Neural crest cell (in vitro differentiated cells): ENCODE results near the gene RERE. TPM values are rescaled to one million over a fixed set of nuclear protein-coding genes. Genes with fewer than 3 reads are reported as not detected.

Source experiments
- DNase-seq: peaks from one replicate; pipeline ENCODE4 v3.0.0; 2021; ENCODE audit warnings: low read depth, mixed read lengths, low spot score
- H3K27ac Mint-ChIP-seq: one replicate; pipeline ENCODE4 v1.8.0; 2021; ENCODE audit warnings: mild to moderate bottlenecking, mixed read lengths; ENCODE audit not compliant: unreplicated experiment
- H3K27me3 Mint-ChIP-seq: 2 replicates; pipeline ENCODE4 v1.8.0; 2021; ENCODE audit warnings: low read depth, mild to moderate bottlenecking, mixed read lengths
- H3K36me3 Mint-ChIP-seq: 2 replicates; pipeline ENCODE4 v1.8.0; 2021; ENCODE audit warnings: low read depth, mild to moderate bottlenecking, mixed read lengths
- H3K4me1 Mint-ChIP-seq: 2 replicates; pipeline ENCODE4 v1.8.0; 2021; ENCODE audit warnings: mixed read lengths
- H3K4me3 Mint-ChIP-seq: one replicate; pipeline ENCODE4 v1.8.0; 2021; ENCODE audit warnings: mild to moderate bottlenecking, mixed read lengths
- H3K9me3 Mint-ChIP-seq: 2 replicates; pipeline ENCODE4 v1.8.0; 2021; ENCODE audit warnings: mixed read lengths
- total RNA-seq: library from RNA; stranded (reverse); gene quantifications from 2 replicates; pipeline ENCODE4 v1.2.1, GENCODE V29; 2021
- TF ChIP-seq, protein P1 (sequence below): fragments of 200-600 bp; sonication (generic); conservative IDR thresholded peaks from 2 replicates; pipeline ENCODE4 v1.5.0; 2021; ENCODE audit warnings: antibody characterized with exemption, mild to moderate bottlenecking

Gene RERE
- total RNA-seq, 1 donor from 2014 or later: 122 TPM

DNA sequence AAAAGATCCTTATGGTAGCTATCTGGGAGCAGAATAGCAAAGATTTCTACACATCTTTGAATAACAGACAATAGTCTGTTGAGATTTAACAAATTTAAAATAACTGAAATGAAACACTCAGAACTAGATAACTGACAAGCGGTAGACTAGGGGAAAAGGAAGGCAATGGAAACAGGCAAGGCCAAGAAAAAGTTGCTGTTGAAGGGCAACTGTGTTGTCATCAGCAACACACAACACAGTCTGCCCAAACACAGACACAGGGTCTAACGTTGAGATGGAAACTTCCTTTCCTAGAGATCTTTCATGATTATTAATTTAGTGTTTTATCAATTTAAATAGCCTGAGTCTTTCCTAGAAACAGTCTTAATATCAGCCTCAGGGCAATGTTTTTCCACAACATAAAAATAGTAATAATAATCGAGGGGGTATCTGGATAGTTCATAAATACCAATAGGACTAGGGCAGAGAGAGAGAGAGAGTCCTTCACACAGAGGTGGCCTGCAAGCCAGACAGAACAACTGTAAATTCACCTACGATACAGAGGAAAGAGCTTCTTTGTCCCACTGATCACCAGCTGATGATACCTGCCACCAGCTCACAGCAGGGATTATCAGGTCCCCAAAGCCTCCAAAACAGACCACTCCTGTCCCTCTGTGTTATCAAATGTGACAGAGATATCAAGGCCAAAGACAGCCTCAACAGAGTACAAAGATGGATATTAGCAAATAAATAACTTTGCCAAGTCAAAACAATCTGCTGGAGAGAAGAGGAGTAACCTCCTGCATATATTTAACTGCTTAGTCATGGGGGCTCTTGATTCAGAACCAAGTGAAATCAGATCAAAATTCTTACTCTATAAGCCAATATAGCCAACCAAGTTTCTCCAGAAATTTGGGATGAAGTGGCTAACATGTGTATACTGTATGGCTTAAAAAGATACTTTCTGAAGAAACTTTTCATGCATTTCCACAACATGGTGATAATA, 254.3 kb downstream of the RERE start:
- no peak for DNase-seq
- Mint-ChIP-seq H3K27me3 (no peaks in the 10 kb centered on the region), H3K36me3 (no peaks in the 10 kb centered on the region), H3K4me1 (peaks cover 19% of the 10 kb centered on the region), H3K27ac (peak overlapping the region; percentile 60), H3K4me3 (no peak overlapping the region), H3K9me3 (no peaks in the 10 kb centered on the region)
- TF ChIP-seq, protein P1, sequence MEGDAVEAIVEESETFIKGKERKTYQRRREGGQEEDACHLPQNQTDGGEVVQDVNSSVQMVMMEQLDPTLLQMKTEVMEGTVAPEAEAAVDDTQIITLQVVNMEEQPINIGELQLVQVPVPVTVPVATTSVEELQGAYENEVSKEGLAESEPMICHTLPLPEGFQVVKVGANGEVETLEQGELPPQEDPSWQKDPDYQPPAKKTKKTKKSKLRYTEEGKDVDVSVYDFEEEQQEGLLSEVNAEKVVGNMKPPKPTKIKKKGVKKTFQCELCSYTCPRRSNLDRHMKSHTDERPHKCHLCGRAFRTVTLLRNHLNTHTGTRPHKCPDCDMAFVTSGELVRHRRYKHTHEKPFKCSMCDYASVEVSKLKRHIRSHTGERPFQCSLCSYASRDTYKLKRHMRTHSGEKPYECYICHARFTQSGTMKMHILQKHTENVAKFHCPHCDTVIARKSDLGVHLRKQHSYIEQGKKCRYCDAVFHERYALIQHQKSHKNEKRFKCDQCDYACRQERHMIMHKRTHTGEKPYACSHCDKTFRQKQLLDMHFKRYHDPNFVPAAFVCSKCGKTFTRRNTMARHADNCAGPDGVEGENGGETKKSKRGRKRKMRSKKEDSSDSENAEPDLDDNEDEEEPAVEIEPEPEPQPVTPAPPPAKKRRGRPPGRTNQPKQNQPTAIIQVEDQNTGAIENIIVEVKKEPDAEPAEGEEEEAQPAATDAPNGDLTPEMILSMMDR: no peak

DNA sequence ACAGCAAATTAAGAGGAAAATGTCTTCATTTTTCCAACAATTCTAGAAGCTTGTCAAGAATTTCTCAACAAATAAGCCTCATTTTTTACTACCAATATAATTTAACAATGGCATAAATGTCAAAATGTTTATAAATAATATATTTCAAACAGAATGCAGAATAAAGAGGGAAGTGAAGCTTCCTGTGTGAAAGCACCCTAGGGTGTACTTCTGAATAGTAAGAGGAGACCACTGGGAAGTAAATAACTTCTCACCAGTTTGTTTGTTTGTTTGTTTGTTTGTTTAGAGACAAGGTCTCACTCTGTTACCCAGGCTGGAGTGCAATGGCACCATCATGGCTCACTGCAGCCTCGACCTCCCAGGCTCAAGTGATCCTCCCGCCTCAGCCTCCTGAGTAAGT, 255.2 kb downstream of the RERE start:
- Mint-ChIP-seq H3K9me3 (no peaks in the 10 kb centered on the region), H3K27me3 (no peaks in the 10 kb centered on the region), H3K4me1 (peaks cover 19% of the 10 kb centered on the region), H3K36me3 (no peaks in the 10 kb centered on the region), H3K4me3 (no peak overlapping the region), H3K27ac (no peak overlapping the region)
- TF ChIP-seq, protein P1: no peak
- DNase-seq: no peak

DNA sequence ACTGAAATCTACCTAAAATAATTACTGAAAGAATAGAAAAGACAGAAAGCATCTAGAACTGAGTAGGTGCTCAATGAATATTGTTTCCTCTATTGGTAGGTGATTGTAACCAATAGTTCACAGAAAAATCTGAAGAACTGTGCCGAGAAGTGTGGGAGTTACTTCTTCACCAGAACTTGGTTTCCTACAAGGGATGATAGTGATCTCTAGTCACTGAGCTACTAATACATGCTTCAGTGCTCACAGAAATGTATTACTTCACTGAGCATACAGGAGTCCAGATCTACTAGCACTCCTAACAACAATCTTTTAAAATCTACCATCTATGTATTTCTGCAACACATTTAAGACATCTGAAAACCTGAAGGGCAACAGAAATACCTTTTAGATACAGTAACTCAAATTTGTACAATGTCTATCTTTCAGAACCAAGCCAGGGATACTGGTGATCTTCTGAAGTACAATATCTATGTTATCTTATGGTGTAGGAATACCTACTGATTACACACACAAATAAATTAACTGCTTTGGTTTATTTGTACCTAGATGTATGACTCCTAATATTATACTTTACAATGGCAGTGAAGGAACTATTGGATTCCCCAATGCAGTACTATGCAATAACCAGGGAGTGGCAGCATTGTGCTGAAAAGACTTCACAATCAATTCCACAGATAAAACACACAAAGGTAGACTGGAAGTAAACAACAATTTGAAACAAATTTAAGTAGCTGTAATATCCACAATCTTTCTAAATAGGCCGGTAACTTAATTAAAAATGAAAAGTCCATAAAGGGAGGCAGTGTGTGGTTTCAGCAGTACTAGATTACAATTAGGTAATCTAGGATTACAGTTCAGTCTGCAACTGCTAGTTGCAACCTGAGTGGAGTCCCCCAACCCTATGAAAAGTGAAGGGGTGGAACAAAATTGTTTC, 256.6 kb downstream of the RERE start:
- peak; percentile 13 for DNase-seq
- H3K4me3 Mint-ChIP-seq: no peak overlapping the region
- H3K9me3 Mint-ChIP-seq: no peaks in the 10 kb centered on the region
- no peaks in the 10 kb centered on the region for H3K27me3 Mint-ChIP-seq
- TF ChIP-seq, protein P1: peak; percentile 95
- H3K27ac Mint-ChIP-seq: no peak overlapping the region
- peaks cover 19% of the 10 kb centered on the region for H3K4me1 Mint-ChIP-seq
- H3K36me3 Mint-ChIP-seq: peaks cover 1% of the 10 kb centered on the region

DNA sequence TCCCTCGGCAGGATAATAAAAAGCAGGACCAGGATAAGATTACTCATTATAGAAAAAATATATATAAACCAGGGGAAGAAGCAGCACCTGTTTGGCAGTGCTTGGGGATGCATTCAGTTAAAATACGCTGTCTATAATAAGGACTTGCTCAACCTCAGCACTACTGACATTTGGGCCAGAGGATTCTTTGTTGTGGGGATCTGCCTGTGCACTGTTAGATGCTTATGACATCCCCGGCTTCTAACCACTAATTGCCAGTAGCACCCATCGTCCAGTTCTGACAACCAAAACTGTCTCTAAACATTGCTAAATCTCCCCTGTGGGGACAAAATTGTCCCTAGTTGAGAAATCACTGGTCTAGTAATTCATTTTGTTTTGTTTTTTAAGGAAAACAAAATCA, 257.4 kb downstream of the RERE start:
- H3K4me3 Mint-ChIP-seq: no peak overlapping the region
- no peak for DNase-seq
- no peaks in the 10 kb centered on the region for H3K27me3 Mint-ChIP-seq
- TF ChIP-seq, protein P1: no peak
- peaks cover 2% of the 10 kb centered on the region for H3K36me3 Mint-ChIP-seq
- H3K9me3 Mint-ChIP-seq: no peaks in the 10 kb centered on the region
- no peak overlapping the region for H3K27ac Mint-ChIP-seq
- H3K4me1 Mint-ChIP-seq: peaks cover 19% of the 10 kb centered on the region

- Mint-ChIP-seq H3K9me3 (no peaks in the 10 kb centered on the region), H3K36me3 (peaks cover 10% of the 10 kb centered on the region), H3K4me3 (no peak overlapping the region), H3K4me1 (peaks cover 27% of the 10 kb centered on the region), H3K27me3 (no peaks in the 10 kb centered on the region), H3K27ac (no peak overlapping the region)
- TF ChIP-seq, protein P1: no peak
- no peak for DNase-seq
Measured at GRCh38 chr1:8555582-8555981, 261.9 kb downstream of the RERE start.
